CD14-positive monocyte (primary cell): ENCODE measurements around the gene PATJ. TPM values are rescaled to one million over a fixed set of nuclear protein-coding genes. Genes with fewer than 3 reads are reported as not detected.

Experiments used
- DNase-seq, 3 donors: peaks; one replicate each; pipeline ENCODE4 v3.0.0-alpha.2; 2011 to 2022
- H2AFZ ChIP-seq: 2 replicates; pipeline ENCODE4 v1.6.0; 2012; ENCODE audit warnings: mild to moderate bottlenecking, low read depth, low read length, inconsistent platforms; ENCODE audit not compliant: insufficient read depth, poor library complexity, severe bottlenecking
- H3K27ac ChIP-seq, 2 donors: 1 replicate in 1 of 2; 2 replicates in 1 of 2; pipeline ENCODE4 v1.5.1; 2012 to 2013; ENCODE audit warnings: low read length in 2 of 2, control low read depth in 1 of 2, inconsistent platforms in 1 of 2, low read depth in 1 of 2, mild to moderate bottlenecking in 1 of 2
- H3K27me3 ChIP-seq, 2 donors: one replicate each; pipeline versions ENCODE4 v1.6.0 to v1.6.1; 2011 to 2013; ENCODE audit warnings: low read length in 2 of 2; ENCODE audit not compliant: control insufficient read depth in 2 of 2, insufficient read depth in 2 of 2
- H3K36me3 ChIP-seq, 2 donors: replicated peaks in 1 of 2; 1 replicate in 1 of 2; 2 replicates in 1 of 2; pipeline versions ENCODE4 v1.5.1 to v1.6.1; 2012 to 2013; ENCODE audit warnings: low read length in 2 of 2, control low read depth in 1 of 2, inconsistent platforms in 1 of 2, mild to moderate bottlenecking in 1 of 2; ENCODE audit not compliant: insufficient read depth in 2 of 2, control insufficient read depth in 1 of 2
- H3K4me1 ChIP-seq, 2 donors: 1 replicate in 1 of 2; 2 replicates in 1 of 2; pipeline versions ENCODE4 v1.5.1 to v1.6.1; 2012 to 2013; ENCODE audit warnings: low read length in 2 of 2, control low read depth in 1 of 2, inconsistent platforms in 1 of 2, mild to moderate bottlenecking in 1 of 2, moderate library complexity in 1 of 2; ENCODE audit not compliant: insufficient read depth in 2 of 2, control insufficient read depth in 1 of 2
- H3K4me2 ChIP-seq: replicated peaks from 2 replicates; pipeline ENCODE3; 2012; ENCODE audit warnings: low read length, moderate library complexity, mild to moderate bottlenecking; ENCODE audit not compliant: poor library complexity, severe bottlenecking; ENCODE audit errors: extremely low read depth
- H3K4me3 ChIP-seq, 3 experiments: fragments of 200-600 bp in 1 of 3; sonication (generic) in 1 of 3; replicated peaks in 1 of 3; 1 replicate in 2 of 3; 2 replicates in 1 of 3; pipeline ENCODE4 v1.5.1; 2011 to 2013; ENCODE audit warnings: low read length in 3 of 3, mild to moderate bottlenecking in 3 of 3, control low read depth in 2 of 3, low read depth in 2 of 3, inconsistent platforms in 1 of 3, moderate library complexity in 1 of 3
- H3K79me2 ChIP-seq: 2 replicates; pipeline ENCODE4 v1.6.0; 2012; ENCODE audit warnings: mild to moderate bottlenecking, control low read depth, inconsistent platforms, low read length, moderate library complexity; ENCODE audit not compliant: insufficient read depth
- H3K9ac ChIP-seq: 2 replicates; pipeline ENCODE4 v1.6.0; 2017; ENCODE audit warnings: low read length, mild to moderate bottlenecking; ENCODE audit not compliant: insufficient read depth, poor library complexity, severe bottlenecking
- H3K9me3 ChIP-seq, 2 donors: replicated peaks in 1 of 2; 1 replicate in 1 of 2; 2 replicates in 1 of 2; pipeline versions ENCODE4 v1.5.1 to v1.6.1; 2012 to 2013; ENCODE audit warnings: low read length in 2 of 2, control low read depth in 1 of 2; ENCODE audit not compliant: control insufficient read depth in 1 of 2, insufficient read depth in 1 of 2
- H4K20me1 ChIP-seq: 2 replicates; pipeline ENCODE4 v1.6.0; 2012; ENCODE audit warnings: mild to moderate bottlenecking, low read length, control low read depth, moderate library complexity; ENCODE audit not compliant: insufficient read depth
- H3K27ac Mint-ChIP-seq, 7 donors: one replicate each; pipeline ENCODE4 v1.8.0; 2020; ENCODE audit warnings: mild to moderate bottlenecking in 7 of 7, mixed read lengths in 7 of 7, moderate library complexity in 6 of 7, inconsistent platforms in 2 of 7
- H3K27me3 Mint-ChIP-seq, 3 donors: one replicate each; pipeline ENCODE4 v1.8.0; 2021 to 2022; ENCODE audit warnings: low read depth in 3 of 3, mild to moderate bottlenecking in 3 of 3, mixed read lengths in 3 of 3, moderate library complexity in 3 of 3, inconsistent platforms in 1 of 3
- H3K36me3 Mint-ChIP-seq, 2 donors: one replicate each; pipeline ENCODE4 v1.8.0; 2020; ENCODE audit warnings: mixed read lengths in 2 of 2, inconsistent platforms in 1 of 2, mild to moderate bottlenecking in 1 of 2
- H3K4me1 Mint-ChIP-seq: one replicate; pipeline ENCODE4 v1.8.0; 2020; ENCODE audit warnings: mild to moderate bottlenecking, mixed read lengths
- H3K4me3 Mint-ChIP-seq, 2 donors: one replicate each; pipeline ENCODE4 v1.8.0; 2020; ENCODE audit warnings: mild to moderate bottlenecking in 2 of 2, mixed read lengths in 2 of 2, moderate library complexity in 1 of 2
- H3K9me3 Mint-ChIP-seq, 7 donors: one replicate each; pipeline ENCODE4 v1.8.0; 2020 to 2022; ENCODE audit warnings: mixed read lengths in 7 of 7, mild to moderate bottlenecking in 6 of 7, moderate library complexity in 6 of 7, inconsistent platforms in 2 of 7
- WGBS: methylation state at CpG from one replicate; pipeline ENCODE4 v1.1.5; 2013; ENCODE audit warnings: missing lambda C conversion rate; ENCODE audit not compliant: insufficient coverage; 5-methylcytosine and 5-hydroxymethylcytosine counted together
- intact Hi-C, 2 donors: fragments of 100-400 bp; cut with micrococcal nuclease; formaldehyde crosslinking; loops; one replicate each; pipeline versions ENCODE4 v1.15.0 to v1.15.1; 2023
- polyA plus RNA-seq, 3 donors: library from polyadenylated mRNA; depleted of rRNA in 1 of 3; unstranded in 2 of 3; stranded (reverse) in 1 of 3; fragments of 300-500 nt in 2 of 3; fragments of >200 nt in 1 of 3; fragmentation: Illumina TruSeq in 2 of 3; gene quantifications; 1 replicate in 2 of 3; 2 replicates in 1 of 3; pipeline ENCODE4 v1.2.3, GENCODE V29; 2012 to 2021
- TF ChIP-seq, protein P1 (sequence below): fragments of 200-600 bp; IDR thresholded peaks from one replicate; pipeline ENCODE4 v1.8.0; 2022; ENCODE audit warnings: antibody characterized with exemption, mild to moderate bottlenecking

Gene PATJ
- polyA plus RNA-seq, 3 donors = 0.01 to 0.23 TPM; not detected in 1

DNA sequence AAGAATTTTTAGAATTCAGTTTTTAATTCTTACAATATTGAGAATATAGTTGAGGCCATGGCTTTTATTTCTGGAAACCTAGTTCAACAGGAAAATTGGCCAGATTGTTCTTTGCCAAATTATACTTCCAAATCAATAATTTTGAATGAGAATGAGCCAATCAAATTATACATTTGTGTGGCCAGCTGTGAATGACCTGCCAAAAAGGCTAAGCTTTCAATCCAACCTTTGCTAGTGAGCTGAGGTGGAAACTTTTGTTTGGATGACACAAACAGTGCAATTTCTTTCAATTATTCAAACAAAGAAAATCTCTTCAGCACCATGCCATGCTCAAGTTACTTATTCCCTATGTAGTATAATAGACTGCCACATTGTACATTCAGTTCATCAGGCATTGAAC is 167.8 kb downstream of the PATJ start:
- Mint-ChIP-seq H3K27ac (no peak overlapping the region), H3K27me3 (peaks cover 0 to 2% (median 0%) of the 10 kb centered on the region in 3 donors), H3K4me3 (no peak overlapping the region), H3K9me3 (peaks cover 0 to 7% (median 0%) of the 10 kb centered on the region in 7 donors), H3K4me1 (peaks cover 1% of the 10 kb centered on the region), H3K36me3 (no peaks in the 10 kb centered on the region)
- no peak overlapping the region for H3K9ac ChIP-seq
- intact Hi-C loops = no loop called here
- H3K4me1 ChIP-seq = no peaks in the 10 kb centered on the region
- no peak overlapping the region for H2AFZ ChIP-seq
- H3K4me2 ChIP-seq = no peak overlapping the region
- no peaks in the 10 kb centered on the region for H3K79me2 ChIP-seq
- H3K36me3 ChIP-seq = no peaks in the 10 kb centered on the region
- H3K9me3 ChIP-seq = no peaks in the 10 kb centered on the region
- no peak for DNase-seq
- no peak overlapping the region for H3K4me3 ChIP-seq
- H4K20me1 ChIP-seq = no peaks in the 10 kb centered on the region
- TF ChIP-seq, protein P1, sequence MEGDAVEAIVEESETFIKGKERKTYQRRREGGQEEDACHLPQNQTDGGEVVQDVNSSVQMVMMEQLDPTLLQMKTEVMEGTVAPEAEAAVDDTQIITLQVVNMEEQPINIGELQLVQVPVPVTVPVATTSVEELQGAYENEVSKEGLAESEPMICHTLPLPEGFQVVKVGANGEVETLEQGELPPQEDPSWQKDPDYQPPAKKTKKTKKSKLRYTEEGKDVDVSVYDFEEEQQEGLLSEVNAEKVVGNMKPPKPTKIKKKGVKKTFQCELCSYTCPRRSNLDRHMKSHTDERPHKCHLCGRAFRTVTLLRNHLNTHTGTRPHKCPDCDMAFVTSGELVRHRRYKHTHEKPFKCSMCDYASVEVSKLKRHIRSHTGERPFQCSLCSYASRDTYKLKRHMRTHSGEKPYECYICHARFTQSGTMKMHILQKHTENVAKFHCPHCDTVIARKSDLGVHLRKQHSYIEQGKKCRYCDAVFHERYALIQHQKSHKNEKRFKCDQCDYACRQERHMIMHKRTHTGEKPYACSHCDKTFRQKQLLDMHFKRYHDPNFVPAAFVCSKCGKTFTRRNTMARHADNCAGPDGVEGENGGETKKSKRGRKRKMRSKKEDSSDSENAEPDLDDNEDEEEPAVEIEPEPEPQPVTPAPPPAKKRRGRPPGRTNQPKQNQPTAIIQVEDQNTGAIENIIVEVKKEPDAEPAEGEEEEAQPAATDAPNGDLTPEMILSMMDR = no peak
- H3K27me3 ChIP-seq = no peaks in the 10 kb centered on the region
- no peak overlapping the region for H3K27ac ChIP-seq

DNA sequence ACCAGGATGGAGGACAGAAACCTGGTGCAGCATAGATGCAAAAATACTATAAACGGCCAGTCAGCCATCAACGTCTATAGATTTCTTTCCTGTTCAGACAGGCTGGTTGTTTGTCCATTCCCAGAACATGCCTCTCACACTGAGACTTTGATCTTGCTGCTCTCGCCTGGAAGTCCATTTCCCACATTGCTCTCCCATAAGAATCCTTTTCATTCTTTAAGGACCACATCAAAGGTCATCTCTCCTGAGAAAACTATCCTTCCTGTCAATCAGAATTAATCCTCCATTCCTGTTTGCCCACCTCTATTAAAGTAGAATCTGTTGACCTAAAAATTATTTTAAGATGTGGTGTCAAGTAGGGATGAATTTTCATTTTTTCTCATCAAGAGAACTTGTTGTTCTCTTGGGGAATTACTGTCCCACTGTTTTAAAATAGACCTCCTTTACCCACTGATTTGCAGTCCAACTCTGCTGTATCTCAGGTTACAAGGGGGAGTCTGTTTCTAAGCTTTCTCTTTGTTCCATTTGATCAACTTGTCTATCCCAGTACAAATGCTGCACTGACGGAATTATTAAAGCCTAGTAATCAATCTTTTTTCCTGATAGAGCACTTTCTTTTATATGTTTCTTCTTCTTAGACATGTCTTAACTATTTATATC is 172.7 kb downstream of the PATJ start:
- TF ChIP-seq, protein P1 = no peak
- no peaks in the 10 kb centered on the region for H3K4me1 Mint-ChIP-seq
- H3K4me3 ChIP-seq = no peak overlapping the region

More for the DNA sequence above, 172.7 kb downstream of the PATJ start:
- WGBS = 60% methylated on average over 3 of the region's 4 CpGs
- Histone ChIP-seq H3K9ac (no peak overlapping the region), H3K36me3 (no peaks in the 10 kb centered on the region), H3K27me3 (no peaks in the 10 kb centered on the region), H3K9me3 (no peaks in the 10 kb centered on the region), H3K27ac (no peak overlapping the region), H3K4me2 (no peak overlapping the region), H3K4me1 (no peaks in the 10 kb centered on the region), H2AFZ (no peak overlapping the region), H3K79me2 (no peaks in the 10 kb centered on the region), H4K20me1 (no peaks in the 10 kb centered on the region)
- no peaks in the 10 kb centered on the region for H3K36me3 Mint-ChIP-seq
- H3K27ac Mint-ChIP-seq = no peak overlapping the region
- H3K9me3 Mint-ChIP-seq = peaks cover 0 to 2% (median 0%) of the 10 kb centered on the region in 7 donors
- intact Hi-C loops = no loop called here
- DNase-seq = no peak
- H3K4me3 Mint-ChIP-seq = no peak overlapping the region
- H3K27me3 Mint-ChIP-seq = peaks cover 0 to 2% (median 0%) of the 10 kb centered on the region in 3 donors
